Activated CD4-positive, alpha-beta T cell treated with anti-CD3 and anti-CD28 coated beads for 4 hours (primary cell): ENCODE results near the gene TCF4.

Experiments
- DNase-seq, 2 donors: peaks; one replicate each; pipeline ENCODE4 v3.0.0-alpha.2; 2020

Gene TCF4

GRCh38 chr18:55214969-55215368 lies 373.0 kb downstream of the TCF4 start:
- no peak for DNase-seq

DNA sequence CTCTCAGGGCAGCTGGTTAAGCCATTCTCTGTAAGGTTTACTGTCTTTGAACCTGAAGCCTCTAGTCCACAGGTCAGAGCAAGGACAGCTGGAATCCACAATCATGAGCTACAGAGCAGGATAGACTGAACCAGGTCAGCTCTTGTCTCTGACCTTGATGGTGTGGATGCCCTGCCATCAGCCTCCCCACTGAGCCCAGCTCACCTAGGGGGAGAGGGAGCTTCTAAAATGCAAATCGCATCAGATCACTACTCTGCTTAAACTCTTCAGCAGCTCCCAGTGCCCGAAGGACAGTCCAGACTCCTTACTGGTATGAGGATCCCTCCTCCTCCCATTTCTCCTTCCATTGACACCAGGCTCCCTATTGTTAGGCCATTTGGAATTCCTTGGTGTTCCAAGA lies 373.5 kb downstream of the TCF4 start:
- no peak for DNase-seq

- DNase-seq = no peak
These were observed 374.4 kb downstream of the TCF4 start for GRCh38 chr18:55213586-55213985.

- no peak for DNase-seq
These were observed 381.1 kb downstream of the TCF4 start for GRCh38 chr18:55206927-55207326.

DNA sequence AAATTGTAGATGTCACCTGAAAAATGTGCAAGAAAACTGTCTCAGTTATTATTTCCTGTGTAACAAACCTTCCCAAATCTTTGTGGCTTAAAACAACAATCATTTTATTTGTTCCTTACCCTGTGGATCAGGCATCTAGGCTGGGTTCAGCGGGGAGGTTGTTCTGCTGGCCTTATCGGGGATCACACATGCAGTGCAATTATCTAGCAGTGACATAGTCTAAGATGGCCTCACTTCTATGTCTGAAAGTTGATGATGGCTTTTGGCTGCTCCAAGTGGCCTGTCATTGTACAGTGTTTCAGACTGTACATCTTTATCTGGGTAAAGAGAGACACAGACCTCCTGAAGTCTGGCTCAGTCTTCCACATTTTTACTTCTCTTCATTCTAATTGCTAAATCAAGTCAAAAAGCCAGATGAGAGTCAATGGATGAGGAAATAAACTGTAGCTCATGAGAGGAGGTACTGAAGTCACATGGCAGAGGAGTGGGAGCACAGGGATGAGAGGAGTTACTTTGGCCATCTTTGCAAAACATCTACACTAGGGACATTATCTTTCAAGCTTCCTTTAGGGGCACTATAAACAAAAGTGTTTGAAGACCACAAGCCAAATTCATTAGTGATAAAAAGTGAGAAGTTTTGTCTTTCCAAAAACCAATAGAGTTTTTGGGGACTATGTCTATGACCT lies 385.6 kb downstream of the TCF4 start:
- no peak for DNase-seq

DNA sequence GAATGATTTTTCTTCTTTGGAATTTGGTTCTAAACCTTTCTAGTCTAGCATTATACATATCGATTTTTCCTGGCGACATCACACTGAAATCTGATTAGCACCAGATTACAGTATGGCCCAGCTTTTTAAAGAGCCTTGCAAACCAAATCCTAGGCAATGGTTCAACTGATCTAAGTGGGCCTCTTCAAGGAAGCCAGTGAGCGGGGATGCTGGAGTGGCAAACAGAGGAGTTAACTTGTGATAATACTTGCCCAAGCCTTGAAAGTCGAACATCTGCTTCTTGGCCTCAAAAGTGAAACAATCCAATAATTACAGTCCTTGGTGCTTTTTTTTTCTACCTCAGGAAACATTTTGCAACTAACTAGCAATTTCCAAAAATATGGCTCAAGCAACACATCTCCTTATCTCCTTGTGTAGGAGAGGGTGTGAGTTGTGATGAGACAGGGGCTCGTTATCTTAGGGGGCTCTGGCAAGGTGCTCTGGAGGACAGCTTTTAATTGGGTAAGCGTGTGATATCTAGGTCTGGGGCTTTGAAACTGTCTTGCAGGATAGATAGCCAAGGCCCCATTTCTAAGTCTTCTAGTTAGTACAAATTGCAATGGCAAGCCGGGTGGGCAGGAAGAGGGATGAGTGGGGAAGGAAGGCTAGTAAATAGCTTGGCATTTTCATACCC lies 388.6 kb downstream of the TCF4 start:
- no peak for DNase-seq

DNA sequence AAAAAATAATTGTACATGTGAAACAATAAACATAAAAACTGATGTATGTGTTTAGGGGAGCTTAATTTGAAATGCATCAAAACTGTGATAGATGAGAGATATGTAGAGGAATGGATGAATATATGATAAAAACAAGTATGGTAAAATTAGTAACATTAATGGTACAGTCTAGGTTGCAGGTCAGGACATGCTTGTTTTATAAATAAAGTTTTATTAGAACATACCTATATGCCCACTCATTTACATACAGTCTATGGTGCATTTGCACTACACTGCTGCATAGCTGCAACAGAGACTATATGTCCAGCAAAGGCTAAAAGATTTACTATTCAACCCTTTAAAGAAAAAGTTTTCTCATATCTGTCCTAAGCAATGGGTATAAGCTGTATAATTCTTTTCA lies 392.1 kb downstream of the TCF4 start:
- no peak for DNase-seq

- no peak for DNase-seq
These were observed 398.0 kb downstream of the TCF4 start for GRCh38 chr18:55189972-55190371.

- no peak for DNase-seq
These were observed 401.4 kb downstream of the TCF4 start for GRCh38 chr18:55186588-55186987.

- DNase-seq = no peak
These were observed 402.6 kb downstream of the TCF4 start for GRCh38 chr18:55185391-55185790.

GRCh38 chr18:55179835-55180234 lies 408.2 kb downstream of the TCF4 start:
- DNase-seq = no peak

DNA sequence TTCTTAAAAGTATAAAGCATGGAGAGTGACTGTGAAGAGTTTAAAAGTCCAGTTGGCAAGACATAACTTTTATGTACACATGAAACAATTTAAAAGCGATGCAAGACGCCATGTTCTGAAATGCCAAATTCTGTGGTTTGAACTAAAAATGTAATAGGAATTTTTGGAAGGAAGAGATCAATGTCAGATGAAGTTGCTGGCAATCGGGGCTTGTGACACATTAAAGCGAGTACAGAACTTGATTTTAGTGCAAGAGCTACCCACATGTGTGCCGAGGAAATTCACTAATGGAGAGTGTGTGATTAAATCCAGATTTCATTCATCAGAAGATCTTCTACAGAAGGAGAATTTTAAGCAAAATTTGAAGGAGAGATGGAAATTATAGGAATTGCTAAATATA lies 408.6 kb downstream of the TCF4 start:
- no peak for DNase-seq

- DNase-seq = no peak
These were observed 414.7 kb downstream of the TCF4 start for GRCh38 chr18:55173291-55173690.
